Aorta (tissue), 5 donors: Measurements from ENCODE around the gene ZMPSTE24. TPM values are rescaled to one million over a fixed set of nuclear protein-coding genes. Genes with fewer than 3 reads are reported as not detected.

ENCODE experiments used
- ATAC-seq: fragments of 200-7000 bp; cut with Tn5 transposase; one replicate; pipeline ENCODE4 v1.9.1; 2022; ENCODE audit warnings: moderate library complexity; ENCODE audit not compliant: low FRiP score
- DNase-seq, 2 donors: peaks; one replicate each; pipeline ENCODE4 v3.0.0-alpha.2; 2020
- H3K27ac ChIP-seq, 2 donors: one replicate each; pipeline ENCODE4 v1.5.1; 2013; ENCODE audit warnings: low read length in 2 of 2, mild to moderate bottlenecking in 2 of 2, moderate library complexity in 2 of 2, control low read depth in 1 of 2, inconsistent platforms in 1 of 2, low read depth in 1 of 2
- H3K27me3 ChIP-seq, 2 donors: one replicate each; pipeline ENCODE4 v1.6.1; 2013; ENCODE audit warnings: control low read depth in 1 of 2, low read length in 1 of 2, mild to moderate bottlenecking in 1 of 2, moderate library complexity in 1 of 2; ENCODE audit not compliant: insufficient read depth in 2 of 2, control insufficient read depth in 1 of 2
- H3K36me3 ChIP-seq, 2 donors: one replicate each; pipeline ENCODE4 v1.6.1; 2013; ENCODE audit warnings: control low read depth in 1 of 2, low read length in 1 of 2, mild to moderate bottlenecking in 1 of 2; ENCODE audit not compliant: insufficient read depth in 2 of 2, control insufficient read depth in 1 of 2
- H3K4me1 ChIP-seq, 2 donors: one replicate each; pipeline ENCODE4 v1.6.1; 2013; ENCODE audit warnings: low read length in 2 of 2, control low read depth in 1 of 2, mild to moderate bottlenecking in 1 of 2, moderate library complexity in 1 of 2; ENCODE audit not compliant: insufficient read depth in 2 of 2, control insufficient read depth in 1 of 2
- H3K4me3 ChIP-seq, 2 donors: one replicate each; pipeline ENCODE4 v1.5.1; 2013; ENCODE audit warnings: low read length in 2 of 2, control low read depth in 1 of 2, mild to moderate bottlenecking in 1 of 2
- H3K9me3 ChIP-seq: one replicate; pipeline ENCODE4 v1.6.1; 2013; ENCODE audit warnings: mild to moderate bottlenecking, low read length; ENCODE audit not compliant: control insufficient read depth
- WGBS, 2 donors: extraction: QIAGEN DNeasy Blood & Tissue Kit; methylation state at CpG; one replicate each; pipeline ENCODE4 v1.1.7; 2013; 5-methylcytosine and 5-hydroxymethylcytosine counted together
- intact Hi-C, 2 donors: fragments of 100-400 bp; cut with DNase I; formaldehyde crosslinking; loops; one replicate each; pipeline versions ENCODE4 v1.14.2 to v1.15.0; 2022
- polyA plus RNA-seq, 2 donors: library from polyadenylated mRNA; stranded (reverse); fragments of 200-250 nt; gene quantifications; one replicate each; pipeline ENCODE4 v1.2.3, GENCODE V29; 2013
- total RNA-seq, 2 donors: library from RNA; stranded (reverse); fragmentation: NEBNext Ultra II Directional; extraction: Animal tissue kit (Norgen Biotek cat#: 25700); gene quantifications; one replicate each; pipeline ENCODE4 v1.2.1, GENCODE V29; 2021
- donor health status: healthy with polysubstance abuse.
- donor health status: Bipolar disorder and iron deficiency.
- donor health status: DM: no; HTN: no; CAD: no.
- donor health status: DM: no; HTN: no; CAD: no.
- donor health status: DM: yes; HTN: yes; CAD: no.

Gene ZMPSTE24
- total and polyA plus RNA-seq, 4 donors = 27.8 to 56.5 (median 40.0) TPM

DNA sequence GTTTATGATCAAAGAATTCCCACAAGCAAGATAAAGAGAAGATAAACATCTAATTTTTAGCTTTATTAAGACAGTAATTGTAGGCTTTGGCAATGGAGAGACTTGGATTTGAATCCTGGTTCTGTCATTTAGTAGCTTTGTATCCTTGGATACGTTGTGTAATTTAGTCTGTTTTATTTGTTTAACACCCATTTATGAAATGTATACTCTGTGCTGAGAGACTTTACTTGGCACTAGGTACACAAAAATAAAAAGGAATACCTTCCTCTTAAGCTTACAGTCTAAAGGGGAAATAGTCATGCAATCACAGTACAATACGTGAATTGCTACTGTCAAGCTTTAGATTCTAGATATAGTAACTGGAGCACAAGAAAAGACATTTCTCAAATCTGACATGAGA lies 23.8 kb downstream of the ZMPSTE24 start:
- Histone ChIP-seq H3K27ac (no peak overlapping the region), H3K36me3 (peaks cover 0 to 1% of the 10 kb centered on the region in 2 donors), H3K27me3 (no peaks in the 10 kb centered on the region), H3K4me1 (no peaks in the 10 kb centered on the region), H3K4me3 (no peak overlapping the region), H3K9me3 (no peaks in the 10 kb centered on the region)
- WGBS, 2 donors = 14 to 15% methylated on average over 2 of the region's 2 CpGs
- DNase-seq = no peak
- ATAC-seq = no peak
- intact Hi-C loops = no loop called here

GRCh38 chr1:40291293-40291692 lies 33.3 kb downstream of the ZMPSTE24 start:
- H3K4me1 ChIP-seq = peaks cover 0 to 1% of the 10 kb centered on the region in 2 donors
- 89 to 92% methylated on average over 2 of the region's 2 CpGs for WGBS, 2 donors
- ATAC-seq = no peak
- H3K27ac ChIP-seq = no peak overlapping the region
- H3K36me3 ChIP-seq = peaks cover 7 to 16% of the 10 kb centered on the region in 2 donors
- H3K4me3 ChIP-seq = no peak overlapping the region
- H3K9me3 ChIP-seq = no peaks in the 10 kb centered on the region
- intact Hi-C loops = no loop called here
- DNase-seq = no peak
- H3K27me3 ChIP-seq = no peaks in the 10 kb centered on the region

GRCh38 chr1:40299366-40300248 lies 41.6 kb downstream of the ZMPSTE24 start:
- Histone ChIP-seq H3K27me3 (no peaks in the 10 kb centered on the region), H3K4me1 (no peaks in the 10 kb centered on the region), H3K4me3 (no peak overlapping the region), H3K27ac (no peak overlapping the region), H3K9me3 (no peaks in the 10 kb centered on the region), H3K36me3 (peaks cover 0 to under 1% of the 10 kb centered on the region in 2 donors)
- intact Hi-C loops = no loop called here
- peak in 1 of 2 donors; percentile 24 for DNase-seq
- no peak for ATAC-seq
- 54 to 67% methylated on average over 8 of the region's 8 CpGs for WGBS, 2 donors

- DNase-seq = no peak
- Histone ChIP-seq H3K27ac (no peak overlapping the region), H3K9me3 (no peaks in the 10 kb centered on the region), H3K36me3 (no peaks in the 10 kb centered on the region), H3K27me3 (no peaks in the 10 kb centered on the region), H3K4me3 (no peak overlapping the region), H3K4me1 (no peaks in the 10 kb centered on the region)
- no peak for ATAC-seq
- intact Hi-C loops = no loop called here
- WGBS, 2 donors = 96 to 100% methylated on average over 1 of the region's 1 CpG
Measured at GRCh38 chr1:40300249-40300567, 42.2 kb downstream of the ZMPSTE24 start.

GRCh38 chr1:40300651-40301050 lies 42.6 kb downstream of the ZMPSTE24 start:
- WGBS, 2 donors = 95 to 97% methylated on average over 9 of the region's 9 CpGs
- peak in 1 of 2 donors; percentile 12 for DNase-seq

GRCh38 chr1:40301066-40301465 lies 43.0 kb downstream of the ZMPSTE24 start:
- no peak overlapping the region for H3K4me3 ChIP-seq
- ATAC-seq (no peak), DNase-seq (peak in 1 of 2 donors; percentile 38)
- no peaks in the 10 kb centered on the region for H3K27me3 ChIP-seq
- no peaks in the 10 kb centered on the region for H3K4me1 ChIP-seq
- intact Hi-C loops = no loop called here
- H3K36me3 ChIP-seq = no peaks in the 10 kb centered on the region
- H3K9me3 ChIP-seq = no peaks in the 10 kb centered on the region
- no peak overlapping the region for H3K27ac ChIP-seq
- 91 to 93% methylated on average over 10 of the region's 10 CpGs for WGBS, 2 donors

More at GRCh38 chr1:40300651-40301050, 42.6 kb downstream of the ZMPSTE24 start:
- no peaks in the 10 kb centered on the region for H3K36me3 ChIP-seq
- no peak overlapping the region for H3K27ac ChIP-seq
- intact Hi-C loops = no loop called here
- H3K9me3 ChIP-seq = no peaks in the 10 kb centered on the region
- ATAC-seq = no peak
- H3K4me3 ChIP-seq = no peak overlapping the region
- H3K4me1 ChIP-seq = no peaks in the 10 kb centered on the region
- H3K27me3 ChIP-seq = no peaks in the 10 kb centered on the region

DNA sequence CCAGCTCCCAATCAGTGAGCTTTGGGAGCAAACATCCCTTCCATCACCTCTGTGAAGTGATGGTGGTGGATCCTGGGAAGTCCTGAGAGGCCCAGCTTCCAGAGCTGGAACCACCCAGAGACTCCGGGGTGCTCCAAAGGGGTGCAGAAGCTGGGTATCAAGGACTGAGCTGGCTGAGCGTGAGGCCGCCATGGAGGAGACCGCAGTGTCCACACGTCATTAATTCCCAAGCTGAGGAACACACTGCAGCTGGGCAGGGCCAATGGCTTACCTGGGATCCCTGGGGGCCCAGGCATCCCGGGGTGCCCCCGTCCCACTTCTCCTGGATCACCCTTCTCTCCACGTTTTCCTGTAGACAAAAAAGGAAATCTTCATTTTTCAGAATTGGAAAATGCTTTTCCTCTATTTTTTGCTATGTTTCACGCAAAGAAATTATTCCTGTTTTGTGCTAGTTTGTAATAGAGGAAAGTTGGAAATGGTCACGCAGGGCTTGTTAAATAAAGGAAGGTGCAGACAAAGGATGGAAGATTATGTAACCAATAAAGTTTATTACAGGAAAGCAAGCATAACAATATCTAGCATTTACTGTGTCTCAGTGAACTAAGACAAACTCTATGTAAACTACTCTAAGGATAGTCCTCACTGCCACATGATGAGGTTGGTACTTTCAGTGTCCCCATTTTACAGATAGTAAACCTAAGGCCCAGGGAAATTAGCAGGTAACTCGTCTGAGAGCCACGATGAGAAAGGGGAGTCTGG lies 43.7 kb downstream of the ZMPSTE24 start:
- Histone ChIP-seq H3K36me3 (no peaks in the 10 kb centered on the region), H3K9me3 (no peaks in the 10 kb centered on the region), H3K4me1 (no peaks in the 10 kb centered on the region), H3K27me3 (no peaks in the 10 kb centered on the region), H3K27ac (no peak overlapping the region), H3K4me3 (no peak overlapping the region)
- 91 to 92% methylated on average over 12 of the region's 12 CpGs for WGBS, 2 donors
- no peak for ATAC-seq
- intact Hi-C loops = no loop called here
- DNase-seq = peak in 1 of 2 donors; percentile 23

- intact Hi-C loops = no loop called here
- Histone ChIP-seq H3K27ac (no peak overlapping the region), H3K36me3 (no peaks in the 10 kb centered on the region), H3K4me3 (no peak overlapping the region), H3K9me3 (no peaks in the 10 kb centered on the region), H3K4me1 (no peaks in the 10 kb centered on the region), H3K27me3 (no peaks in the 10 kb centered on the region)
- WGBS, 2 donors = 90 to 92% methylated on average over 13 of the region's 13 CpGs
- ATAC-seq (no peak), DNase-seq (peak in 1 of 2 donors; percentile 17)
Measured at GRCh38 chr1:40302475-40302874, 44.4 kb downstream of the ZMPSTE24 start.
